SU-DHL-6 (cell line): Measurements from ENCODE around the gene RAI2.

Source experiments
- EZH2phosphoT487 ChIP-seq: fragments of 200-600 bp; sonication (generic), shearing (Covaris generic); conservative IDR thresholded peaks from 2 replicates; pipeline ENCODE4 v1.6.1; 2018; ENCODE audit warnings: mild to moderate bottlenecking, antibody characterized with exemption, low read length, moderate library complexity, mixed read lengths
- TF ChIP-seq, protein P1 (sequence below): fragments of 200-600 bp; sonication (generic); IDR thresholded peaks from one replicate; pipeline ENCODE4 v1.5.1; 2017; ENCODE audit warnings: antibody characterized with exemption, mild to moderate bottlenecking, low read length, moderate library complexity; ENCODE audit not compliant: insufficient read depth, poor library complexity, severe bottlenecking

DNA sequence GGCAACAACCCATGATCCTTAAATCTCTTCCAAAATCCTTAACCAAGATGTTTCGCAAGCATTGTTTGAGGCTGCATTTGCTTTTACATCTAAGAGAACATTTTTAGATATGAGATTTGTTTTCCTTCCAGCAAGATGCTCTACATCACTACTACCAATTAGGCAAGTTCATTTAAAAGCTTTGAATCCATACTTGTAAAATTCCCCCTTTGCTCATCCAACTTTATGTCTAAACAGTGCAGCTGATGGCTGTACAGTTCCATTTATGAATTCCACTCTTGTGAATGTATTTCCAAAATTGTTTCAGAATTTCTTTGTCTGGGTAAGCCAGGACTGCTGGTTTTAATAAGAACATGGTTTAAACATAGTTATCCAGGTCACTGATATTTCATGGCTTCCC, 31.5 kb downstream of the RAI2 start:
- no peak for TF ChIP-seq EZH2phosphoT487
- TF ChIP-seq, protein P1, sequence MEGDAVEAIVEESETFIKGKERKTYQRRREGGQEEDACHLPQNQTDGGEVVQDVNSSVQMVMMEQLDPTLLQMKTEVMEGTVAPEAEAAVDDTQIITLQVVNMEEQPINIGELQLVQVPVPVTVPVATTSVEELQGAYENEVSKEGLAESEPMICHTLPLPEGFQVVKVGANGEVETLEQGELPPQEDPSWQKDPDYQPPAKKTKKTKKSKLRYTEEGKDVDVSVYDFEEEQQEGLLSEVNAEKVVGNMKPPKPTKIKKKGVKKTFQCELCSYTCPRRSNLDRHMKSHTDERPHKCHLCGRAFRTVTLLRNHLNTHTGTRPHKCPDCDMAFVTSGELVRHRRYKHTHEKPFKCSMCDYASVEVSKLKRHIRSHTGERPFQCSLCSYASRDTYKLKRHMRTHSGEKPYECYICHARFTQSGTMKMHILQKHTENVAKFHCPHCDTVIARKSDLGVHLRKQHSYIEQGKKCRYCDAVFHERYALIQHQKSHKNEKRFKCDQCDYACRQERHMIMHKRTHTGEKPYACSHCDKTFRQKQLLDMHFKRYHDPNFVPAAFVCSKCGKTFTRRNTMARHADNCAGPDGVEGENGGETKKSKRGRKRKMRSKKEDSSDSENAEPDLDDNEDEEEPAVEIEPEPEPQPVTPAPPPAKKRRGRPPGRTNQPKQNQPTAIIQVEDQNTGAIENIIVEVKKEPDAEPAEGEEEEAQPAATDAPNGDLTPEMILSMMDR: no peak
